HG02588 (cell line): ENCODE data around the gene ABCA12.

Experiments
- ATAC-seq: cut with Tn5 transposase; IDR thresholded peaks from one replicate; pipeline ENCODE4 v1.9.1; 2021; ENCODE audit warnings: mild to moderate bottlenecking, moderate library complexity; ENCODE audit not compliant: unreplicated experiment

The ABCA12 gene

GRCh38 chr2:215036314-215036713 is 102.1 kb downstream of the ABCA12 start:
- no peak for ATAC-seq

- ATAC-seq = no peak
These were observed 104.3 kb downstream of the ABCA12 start for GRCh38 chr2:215034154-215034553.

GRCh38 chr2:215032153-215032552 is 106.3 kb downstream of the ABCA12 start:
- peak; percentile 55 for ATAC-seq

GRCh38 chr2:215031321-215031720 is 107.1 kb downstream of the ABCA12 start:
- ATAC-seq = no peak

- ATAC-seq = no peak
These were observed 108.5 kb downstream of the ABCA12 start for GRCh38 chr2:215029936-215030335.

GRCh38 chr2:215028231-215028630 is 110.2 kb downstream of the ABCA12 start:
- no peak for ATAC-seq

- no peak for ATAC-seq
These were observed 110.6 kb downstream of the ABCA12 start for GRCh38 chr2:215027779-215028178.

GRCh38 chr2:215022910-215023309 is 115.5 kb downstream of the ABCA12 start:
- ATAC-seq = no peak

GRCh38 chr2:215022418-215022817 is 116.0 kb downstream of the ABCA12 start:
- ATAC-seq = no peak

- peak; percentile 53 for ATAC-seq
These were observed 118.1 kb downstream of the ABCA12 start for GRCh38 chr2:215020283-215020682.

GRCh38 chr2:215019521-215020145 is 118.8 kb downstream of the ABCA12 start:
- peak; percentile 62 for ATAC-seq

- no peak for ATAC-seq
These were observed 119.3 kb downstream of the ABCA12 start for GRCh38 chr2:215019085-215019484.

GRCh38 chr2:215015421-215015820 is 123.0 kb downstream of the ABCA12 start:
- no peak for ATAC-seq

GRCh38 chr2:215010390-215010789 is 128.0 kb downstream of the ABCA12 start:
- no peak for ATAC-seq

GRCh38 chr2:215003001-215003400 is 135.4 kb downstream of the ABCA12 start:
- ATAC-seq = no peak

- ATAC-seq = peak; percentile 55
These were observed 135.9 kb downstream of the ABCA12 start for GRCh38 chr2:215002500-215002899.

GRCh38 chr2:215000721-215001120 is 137.7 kb downstream of the ABCA12 start:
- no peak for ATAC-seq

- ATAC-seq = peak; percentile 96
These were observed 142.3 kb downstream of the ABCA12 start for GRCh38 chr2:214995926-214996670.

- peak; percentile 54 for ATAC-seq
These were observed 143.0 kb downstream of the ABCA12 start for GRCh38 chr2:214995409-214995808.

GRCh38 chr2:214992911-214993310 is 145.5 kb downstream of the ABCA12 start:
- ATAC-seq = no peak

GRCh38 chr2:214989187-214989586 is 149.2 kb downstream of the ABCA12 start:
- no peak for ATAC-seq

GRCh38 chr2:214987261-214987660 is 151.2 kb downstream of the ABCA12 start:
- ATAC-seq = no peak
